Astrocyte (in vitro differentiated cells and primary cell): ENCODE data around the gene GALK2.

Source experiments
- CTCF ChIP-seq: IDR thresholded peaks from 2 replicates; pipeline ENCODE4 v1.5.1; 2011; ENCODE audit warnings: low read depth, mild to moderate bottlenecking, inconsistent platforms, low read length, moderate library complexity; ENCODE audit not compliant: insufficient read depth
- EZH2 ChIP-seq: IDR thresholded peaks from 2 replicates; pipeline ENCODE4 v1.6.1; 2012; ENCODE audit warnings: mild to moderate bottlenecking, low read length, inconsistent platforms; ENCODE audit not compliant: insufficient read depth

GRCh38 chr15:49215768-49216739, 46.0 kb downstream of the GALK2 start:
- TF ChIP-seq CTCF (no peak), EZH2 (no peak)
